HS-27A (cell line): Measurements from ENCODE around the gene ZBTB42.
A peak's percentile ranks its signal among the peaks of the same experiment; 100 is the strongest.

Experiments used
- DNase-seq: peaks from one replicate; pipeline ENCODE4 v3.0.0-alpha.2; 2012; ENCODE audit warnings: low read depth, missing footprints

The ZBTB42 gene

GRCh38 chr14:104800771-104801519 is at the start of gene ZBTB42:
ZBTB42 (plus strand) TSS chr14:104801101; CDS start chr14:104801198, 97 bp downstream.
- DNase-seq = no peak

- no peak for DNase-seq
Observed at GRCh38 chr14:104751539-104752422, 49.1 kb upstream of the ZBTB42 start.

- no peak for DNase-seq
Observed at GRCh38 chr14:104752423-104752734, 48.5 kb upstream of the ZBTB42 start.

- DNase-seq = peak; percentile 95
Observed at GRCh38 chr14:104752735-104753527, 48.0 kb upstream of the ZBTB42 start, which contains the start of gene SIVA1. SIVA1 (plus strand) TSS chr14:104753147; CDS start chr14:104753202, 55 bp downstream.

GRCh38 chr14:104753528-104754212 is 47.2 kb upstream of the ZBTB42 start:
- DNase-seq = no peak

- DNase-seq = no peak
Observed at GRCh38 chr14:104754213-104754851, 46.6 kb upstream of the ZBTB42 start.

- DNase-seq = no peak
Observed at GRCh38 chr14:104755621-104756020, 45.3 kb upstream of the ZBTB42 start.

GRCh38 chr14:104756477-104757237 is 44.2 kb upstream of the ZBTB42 start:
- DNase-seq = no peak

GRCh38 chr14:104757238-104757585 is 43.7 kb upstream of the ZBTB42 start:
- DNase-seq = no peak

- no peak for DNase-seq
Observed at GRCh38 chr14:104757681-104758392, 43.1 kb upstream of the ZBTB42 start.

GRCh38 chr14:104758981-104759969 is 41.6 kb upstream of the ZBTB42 start:
- no peak for DNase-seq

GRCh38 chr14:104765517-104765916 is 35.4 kb upstream of the ZBTB42 start:
- DNase-seq = no peak

GRCh38 chr14:104766256-104766862 is 34.5 kb upstream of the ZBTB42 start:
- DNase-seq = no peak

GRCh38 chr14:104766863-104767633 is 33.9 kb upstream of the ZBTB42 start:
- no peak for DNase-seq

GRCh38 chr14:104767634-104767918 is 33.3 kb upstream of the ZBTB42 start:
- DNase-seq = no peak

GRCh38 chr14:104768437-104769323 is 32.2 kb upstream of the ZBTB42 start:
- DNase-seq = no peak
